SJCRH30 (cell line): ENCODE measurements around the gene PCED1B. TPM values are rescaled to one million over a fixed set of nuclear protein-coding genes. Genes with fewer than 3 reads are reported as not detected.
A peak's percentile ranks its signal among the peaks of the same experiment; 100 is the strongest.
"Not testable (repeated sequence)": the region's sequence is repeated elsewhere in the genome, so short reads cannot be mapped to it uniquely, and the experiment has no call there.

Source experiments
- DNase-seq, 2 experiments: peaks; one replicate each; pipeline ENCODE4 v3.0.0-alpha.2; 2015 to 2020
- H3K27ac ChIP-seq: fragments of 250-450 bp; sonication (Bioruptor Pico); 2 replicates; pipeline ENCODE4 v1.5.1; 2020; ENCODE audit warnings: mild to moderate bottlenecking, moderate library complexity
- H3K27me3 ChIP-seq: fragments of 250-450 bp; sonication (Bioruptor Pico); 2 replicates; pipeline ENCODE4 v1.5.1; 2020; ENCODE audit warnings: mild to moderate bottlenecking, moderate library complexity
- H3K36me3 ChIP-seq: fragments of 250-450 bp; sonication (Bioruptor Pico); 2 replicates; pipeline ENCODE4 v1.5.1; 2020; ENCODE audit warnings: mild to moderate bottlenecking, moderate library complexity
- H3K4me1 ChIP-seq: fragments of 250-450 bp; sonication (Bioruptor Pico); 2 replicates; pipeline ENCODE4 v1.5.1; 2020; ENCODE audit warnings: mild to moderate bottlenecking, moderate library complexity
- H3K4me3 ChIP-seq: fragments of 250-450 bp; sonication (Bioruptor Pico); 2 replicates; pipeline ENCODE4 v1.5.1; 2020; ENCODE audit warnings: mild to moderate bottlenecking, moderate library complexity
- H3K9me3 ChIP-seq: fragments of 250-450 bp; sonication (Bioruptor Pico); replicated peaks from 2 replicates; pipeline ENCODE4 v1.5.1; 2020; ENCODE audit warnings: mild to moderate bottlenecking, moderate library complexity
- total RNA-seq: library from RNA; depleted of rRNA; stranded (reverse); fragments of >200 nt; shearing (Covaris generic); gene quantifications from 2 replicates; pipeline ENCODE4 v1.2.3, GENCODE V29; 2014; rRNA removed

Gene PCED1B
- total RNA-seq, result 0.13 TPM in 1 of 2 replicates, not detected in the other

GRCh38 chr12:47079468-47079980 lies at the start of gene PCED1B, which contains the start of gene AMIGO2:
Gene PCED1B (plus strand): TSS chr12:47079621. CDS start chr12:47235064, 155,443 bp downstream.
Gene AMIGO2 (minus strand): TSS chr12:47079959. CDS start chr12:47079002, 957 bp downstream.
- Histone ChIP-seq H3K4me3 (peak within 1 kb of the TSS; percentile 58), H3K36me3 (no peaks in the 10 kb centered on the region)

GRCh38 chr12:47029903-47030302 lies 49.5 kb upstream of the PCED1B start:
- DNase-seq, result no peak
- no peaks in the 10 kb centered on the region for H3K36me3 ChIP-seq
- no peaks in the 10 kb centered on the region for H3K4me1 ChIP-seq
- no peak overlapping the region for H3K27ac ChIP-seq
- H3K9me3 ChIP-seq, result no peaks in the 10 kb centered on the region
- no peaks in the 10 kb centered on the region for H3K27me3 ChIP-seq
- no peak overlapping the region for H3K4me3 ChIP-seq

More at GRCh38 chr12:47079468-47079980, at the start of gene PCED1B, which contains the start of gene AMIGO2:
- peak; percentile 85 to 88 for DNase-seq
- Histone ChIP-seq H3K27me3 (no peaks in the 10 kb centered on the region), H3K27ac (peak within 1 kb of the TSS; percentile 21), H3K4me1 (peaks cover 27% of the 10 kb centered on the region), H3K9me3 (no peaks in the 10 kb centered on the region)

GRCh38 chr12:47032644-47033043 lies 46.8 kb upstream of the PCED1B start:
- no peak overlapping the region for H3K27ac ChIP-seq
- no peaks in the 10 kb centered on the region for H3K4me1 ChIP-seq
- no peaks in the 10 kb centered on the region for H3K9me3 ChIP-seq
- H3K27me3 ChIP-seq, result no peaks in the 10 kb centered on the region
- peak in 1 of 2 experiments; percentile 68 for DNase-seq
- no peaks in the 10 kb centered on the region for H3K36me3 ChIP-seq
- H3K4me3 ChIP-seq, result no peak overlapping the region

- H3K4me3 ChIP-seq, result no peak overlapping the region
- no peaks in the 10 kb centered on the region for H3K27me3 ChIP-seq
- H3K9me3 ChIP-seq, result no peaks in the 10 kb centered on the region
- H3K4me1 ChIP-seq, result no peaks in the 10 kb centered on the region
- H3K36me3 ChIP-seq, result no peaks in the 10 kb centered on the region
- no peak for DNase-seq
- H3K27ac ChIP-seq, result no peak overlapping the region
Measured at GRCh38 chr12:47033081-47033480, 46.3 kb upstream of the PCED1B start.

- Histone ChIP-seq H3K27me3 (no peaks in the 10 kb centered on the region), H3K4me1 (no peaks in the 10 kb centered on the region), H3K27ac (no peak overlapping the region), H3K36me3 (no peaks in the 10 kb centered on the region), H3K4me3 (no peak overlapping the region), H3K9me3 (no peaks in the 10 kb centered on the region)
- no peak for DNase-seq
Measured at GRCh38 chr12:47033789-47034555, 45.4 kb upstream of the PCED1B start.

- Histone ChIP-seq H3K27ac (no peak overlapping the region), H3K36me3 (no peaks in the 10 kb centered on the region), H3K4me3 (no peak overlapping the region), H3K4me1 (no peaks in the 10 kb centered on the region), H3K27me3 (no peaks in the 10 kb centered on the region), H3K9me3 (no peaks in the 10 kb centered on the region)
- no peak for DNase-seq
Measured at GRCh38 chr12:47034661-47035060, 44.8 kb upstream of the PCED1B start.

- no peaks in the 10 kb centered on the region for H3K36me3 ChIP-seq
- no peak for DNase-seq
Measured at GRCh38 chr12:47035484-47035883, 43.9 kb upstream of the PCED1B start.

GRCh38 chr12:47038270-47038748 lies 41.1 kb upstream of the PCED1B start:
- H3K9me3 ChIP-seq, result no peaks in the 10 kb centered on the region; the same call in 1 of the 2 replicates
- H3K27ac ChIP-seq, result no peak overlapping the region
- no peak overlapping the region for H3K4me3 ChIP-seq
- no peaks in the 10 kb centered on the region for H3K4me1 ChIP-seq
- no peaks in the 10 kb centered on the region for H3K27me3 ChIP-seq
- H3K36me3 ChIP-seq, result no peaks in the 10 kb centered on the region
- DNase-seq, result no peak

More at GRCh38 chr12:47035484-47035883, 43.9 kb upstream of the PCED1B start:
- no peak overlapping the region for H3K4me3 ChIP-seq
- H3K9me3 ChIP-seq, result no peaks in the 10 kb centered on the region; the same call in 1 of the 2 replicates
- no peak overlapping the region for H3K27ac ChIP-seq
- H3K27me3 ChIP-seq, result no peaks in the 10 kb centered on the region
- no peaks in the 10 kb centered on the region for H3K4me1 ChIP-seq

- no peaks in the 10 kb centered on the region for H3K27me3 ChIP-seq
- no peaks in the 10 kb centered on the region for H3K36me3 ChIP-seq
- no peaks in the 10 kb centered on the region; the same call in 1 of the 2 replicates for H3K9me3 ChIP-seq
- H3K27ac ChIP-seq, result no peak overlapping the region
- no peak overlapping the region for H3K4me3 ChIP-seq
- DNase-seq, result no peak
- no peaks in the 10 kb centered on the region for H3K4me1 ChIP-seq
Measured at GRCh38 chr12:47039079-47039478, 40.3 kb upstream of the PCED1B start.

GRCh38 chr12:47039756-47040155 lies 39.7 kb upstream of the PCED1B start:
- Histone ChIP-seq H3K27me3 (no peaks in the 10 kb centered on the region), H3K9me3 (no peaks in the 10 kb centered on the region; the same call in 1 of the 2 replicates), H3K4me1 (no peaks in the 10 kb centered on the region), H3K27ac (no peak overlapping the region), H3K4me3 (no peak overlapping the region), H3K36me3 (no peaks in the 10 kb centered on the region)
- DNase-seq, result no peak

- Histone ChIP-seq H3K36me3 (no peaks in the 10 kb centered on the region), H3K27me3 (no peaks in the 10 kb centered on the region), H3K9me3 (no peaks in the 10 kb centered on the region; the same call in 1 of the 2 replicates), H3K4me3 (no peak overlapping the region), H3K4me1 (no peaks in the 10 kb centered on the region), H3K27ac (no peak overlapping the region)
- no peak for DNase-seq
Measured at GRCh38 chr12:47041327-47041726, 38.1 kb upstream of the PCED1B start.

GRCh38 chr12:47048541-47048940 lies 30.9 kb upstream of the PCED1B start:
- no peak overlapping the region for H3K27ac ChIP-seq

GRCh38 chr12:47051291-47051690 lies 28.1 kb upstream of the PCED1B start:
- Histone ChIP-seq H3K27me3 (peaks cover 10% of the 10 kb centered on the region), H3K9me3 (peaks cover 11% of the 10 kb centered on the region)
- not testable (repeated sequence) for H3K36me3 ChIP-seq, DNase-seq, H3K4me1 ChIP-seq, H3K4me3 ChIP-seq, H3K27ac ChIP-seq

More at GRCh38 chr12:47048541-47048940, 30.9 kb upstream of the PCED1B start:
- Histone ChIP-seq H3K9me3 (peaks cover 5% of the 10 kb centered on the region), H3K4me1 (no peaks in the 10 kb centered on the region), H3K4me3 (no peak overlapping the region), H3K36me3 (no peaks in the 10 kb centered on the region), H3K27me3 (no peaks in the 10 kb centered on the region)
- DNase-seq, result no peak

- Histone ChIP-seq H3K27me3 (peaks cover 10% of the 10 kb centered on the region), H3K27ac (no peak overlapping the region)
Measured at GRCh38 chr12:47052274-47052673, 27.1 kb upstream of the PCED1B start.

GRCh38 chr12:47053961-47054360 lies 25.5 kb upstream of the PCED1B start:
- Histone ChIP-seq H3K9me3 (peaks cover 13% of the 10 kb centered on the region), H3K36me3 (no peaks in the 10 kb centered on the region), H3K27me3 (peaks cover 10% of the 10 kb centered on the region), H3K4me3 (no peak overlapping the region), H3K27ac (no peak overlapping the region), H3K4me1 (no peaks in the 10 kb centered on the region; the same call in 1 of the 2 replicates)
- no peak for DNase-seq

More at GRCh38 chr12:47052274-47052673, 27.1 kb upstream of the PCED1B start:
- H3K4me1 ChIP-seq, result no peaks in the 10 kb centered on the region; the same call in 1 of the 2 replicates
- no peak for DNase-seq
- H3K36me3 ChIP-seq, result no peaks in the 10 kb centered on the region
- H3K9me3 ChIP-seq, result peaks cover 13% of the 10 kb centered on the region
- H3K4me3 ChIP-seq, result no peak overlapping the region
